GM18519 (cell line): ENCODE measurements around the gene OCRL.
A peak's percentile ranks its signal among the peaks of the same experiment; 100 is the strongest.
"Not testable (repeated sequence)": the region's sequence is repeated elsewhere in the genome, so short reads cannot be mapped to it uniquely, and the experiment has no call there.

ENCODE experiments used
- ATAC-seq: cut with Tn5 transposase; IDR thresholded peaks from one replicate; pipeline ENCODE4 v1.9.1; 2021; ENCODE audit warnings: mild to moderate bottlenecking, moderate library complexity; ENCODE audit not compliant: unreplicated experiment, low FRiP score

The OCRL gene

GRCh38 chrX:129534816-129535578 is 5.1 kb upstream of the OCRL start:
- ATAC-seq = no peak

- ATAC-seq = no peak
These were observed 694 bp downstream of the OCRL start for GRCh38 chrX:129540722-129541184.

GRCh38 chrX:129544780-129545179 is 4.7 kb downstream of the OCRL start:
- no peak for ATAC-seq

- no peak for ATAC-seq
These were observed 5.3 kb downstream of the OCRL start for GRCh38 chrX:129545408-129545807.

- no peak for ATAC-seq
These were observed 9.1 kb downstream of the OCRL start for GRCh38 chrX:129549124-129549523.

GRCh38 chrX:129553619-129554288 is 13.7 kb downstream of the OCRL start:
- peak; percentile 97 for ATAC-seq

GRCh38 chrX:129554816-129555215 is 14.8 kb downstream of the OCRL start:
- ATAC-seq = not testable (repeated sequence)

GRCh38 chrX:129556806-129557315 is 16.8 kb downstream of the OCRL start:
- ATAC-seq = no peak

- no peak for ATAC-seq
These were observed 17.9 kb downstream of the OCRL start for GRCh38 chrX:129557844-129558480.

- no peak for ATAC-seq
These were observed 19.7 kb downstream of the OCRL start for GRCh38 chrX:129559783-129560182.

GRCh38 chrX:129561453-129561852 is 21.4 kb downstream of the OCRL start:
- no peak for ATAC-seq

GRCh38 chrX:129564345-129564744 is 24.3 kb downstream of the OCRL start:
- ATAC-seq = not testable (repeated sequence)

GRCh38 chrX:129565046-129565650 is 25.1 kb downstream of the OCRL start:
- ATAC-seq = no peak

GRCh38 chrX:129566073-129566472 is 26.0 kb downstream of the OCRL start:
- ATAC-seq = no peak

GRCh38 chrX:129568349-129568748 is 28.3 kb downstream of the OCRL start:
- no peak for ATAC-seq

- ATAC-seq = no peak
These were observed 32.4 kb downstream of the OCRL start for GRCh38 chrX:129572422-129572821.

GRCh38 chrX:129573652-129574051 is 33.6 kb downstream of the OCRL start:
- ATAC-seq = not testable (repeated sequence)

- no peak for ATAC-seq
These were observed 34.2 kb downstream of the OCRL start for GRCh38 chrX:129574214-129574613.

- ATAC-seq = no peak
These were observed 36.5 kb downstream of the OCRL start for GRCh38 chrX:129576539-129576938.

GRCh38 chrX:129577473-129577872 is 37.4 kb downstream of the OCRL start:
- ATAC-seq = no peak

- ATAC-seq = no peak
These were observed 37.8 kb downstream of the OCRL start for GRCh38 chrX:129577877-129578276.
